ENCODE data around the gene CRADD. TPM values are rescaled to one million over a fixed set of nuclear protein-coding genes. Genes with fewer than 3 reads are reported as not detected.

Gene CRADD
- total RNA-seq, 1 experiment from 2014 or later: 7.6 TPM

GRCh38 chr12:93737457-93738198 is 60.5 kb downstream of the CRADD start:
- no peak overlapping the region for H3K23ac ChIP-seq (ENCODE audit: insufficient read length, low read depth, low read length)
- no peak overlapping the region for H3K9ac ChIP-seq (ENCODE audit: extremely low read depth, insufficient read length, low read length)
- no peak overlapping the region for H2BK15ac ChIP-seq (ENCODE audit: low read depth, low read length)
- no peaks in the 10 kb centered on the region for H4K20me1 ChIP-seq (ENCODE audit: control insufficient read depth, insufficient read depth, insufficient read length)
- TF ChIP-seq CTCF (conservative IDR thresholded peaks at IDR 0.05): no peak
- Mint-ChIP-seq H3K4me1 (peaks cover 46 to 47% of the 10 kb centered on the region in 2 experiments), H3K27ac (no peak overlapping the region; a peak in 2 of 7 replicates), H3K4me3 (no peak overlapping the region), H3K9me3 (no peaks in the 10 kb centered on the region; a peak in 2 of 5 replicates), H3K27me3 (ENCODE audit: low read depth) (no peaks in the 10 kb centered on the region; the same call in 1 of the 2 replicates), H3K36me3 (ENCODE audit: insufficient read depth in 1 of 3, low read depth in 3 of 3) (peaks cover 0 to 4% (median 3%) of the 10 kb centered on the region in 3 experiments; a peak in 4 of 7 replicates)
- no peak overlapping the region for H2AFZ ChIP-seq (ENCODE audit: low read length)
- no peak for DNase-seq
- H3K9me3 ChIP-seq (ENCODE audit: control insufficient read depth, low read depth, low read length): no peaks in the 10 kb centered on the region
- H3K4me2 ChIP-seq (ENCODE audit: insufficient read depth, insufficient read length, low read length): no peak overlapping the region
- H2BK120ac ChIP-seq (ENCODE audit: low read depth, low read length, poor library complexity, severe bottlenecking): no peak overlapping the region
- no peak overlapping the region for H4K8ac ChIP-seq (replicated peaks; ENCODE audit: insufficient read length, low read depth, low read length)
- H3K4ac ChIP-seq (ENCODE audit: low read depth, low read length): no peak overlapping the region
- no peaks in the 10 kb centered on the region for H3K27me3 ChIP-seq (ENCODE audit: insufficient read depth, low read length)
- H3T11ph ChIP-seq (ENCODE audit: low read length): no peak overlapping the region
- H3K56ac ChIP-seq (ENCODE audit: insufficient read length, low read depth, low read length): no peak overlapping the region
- H3K79me1 ChIP-seq (ENCODE audit: insufficient read depth, low read depth, low read length, poor library complexity, severe bottlenecking): no peaks in the 10 kb centered on the region
- H3K23me2 ChIP-seq (ENCODE audit: insufficient read length, low read depth, low read length, poor library complexity, severe bottlenecking): peaks cover 6% of the 10 kb centered on the region
- no peak overlapping the region for H2AK5ac ChIP-seq (ENCODE audit: insufficient read length, low read length)
- no peaks in the 10 kb centered on the region for H3K4me1 ChIP-seq (ENCODE audit: insufficient read depth, low read length)
- no peaks in the 10 kb centered on the region for H3K79me2 ChIP-seq (ENCODE audit: insufficient read depth, low read length)
- no peak overlapping the region for H3K27ac ChIP-seq (ENCODE audit: insufficient read length, low read depth, low read length)
- no peak overlapping the region for H4K5ac ChIP-seq (ENCODE audit: insufficient read length, low read depth, low read length)
- H2BK5ac ChIP-seq (ENCODE audit: insufficient read length, low read length): no peak overlapping the region
- no CpG with 5 or more reads among the region's 5 CpGs for WGBS (ENCODE audit: extremely low coverage, insufficient read length, low lambda C conversion rate)
- H3K14ac ChIP-seq (ENCODE audit: insufficient read depth, low read length): no peak overlapping the region
- no peak overlapping the region for H2BK12ac ChIP-seq (ENCODE audit: insufficient read length, low read depth, low read length)
- H3K18ac ChIP-seq (ENCODE audit: insufficient read length, low read depth, low read length): no peak overlapping the region
- H4K91ac ChIP-seq (ENCODE audit: insufficient read length, low read depth, low read length): no peak overlapping the region
- H2BK20ac ChIP-seq (ENCODE audit: low read depth, low read length, poor library complexity, severe bottlenecking): no peak overlapping the region

All from H9 (cell line).